PC-3 (cell line): ENCODE data around the gene TXNL4A. TPM values are rescaled to one million over a fixed set of nuclear protein-coding genes. Genes with fewer than 3 reads are reported as not detected.

Experiments used
- ATAC-seq: fragments of 200-7000 bp; cut with Tn5 transposase; 2 replicates; pipeline ENCODE4 v1.9.1; 2020; ENCODE audit warnings: mild to moderate bottlenecking, moderate library complexity
- BruUV-seq: library from RNA; stranded (reverse); fragments of 400-500 nt; replicated peaks from 2 replicates; lab custom pipeline; 2021; lab: Mats Ljungman, UMichigan
- CTCF ChIA-PET: fragments of 300-600 bp; sonication (Branson Sonifier 250); formaldehyde crosslinking; loops from one replicate; lab custom pipeline; 2022; ENCODE audit warnings: antibody characterized with exemption; lab: Charles Lee
- POLR2A ChIA-PET: fragments of 300-600 bp; sonication (Branson Sonifier 250); formaldehyde crosslinking; loops from one replicate; lab custom pipeline; 2022; ENCODE audit warnings: antibody characterized with exemption; ENCODE audit not compliant: unreplicated experiment; lab: Charles Lee
- DNase-seq: peaks from one replicate; pipeline ENCODE4 v3.0.0-alpha.2; 2015
- H2AFZ ChIP-seq: fragments of 300-600 bp; sonication (generic); 2 replicates; pipeline ENCODE4 v1.6.0; 2016; ENCODE audit warnings: antibody characterized with exemption, low read length
- H3F3A ChIP-seq: fragments of 300-600 bp; sonication (generic); one replicate; pipeline ENCODE4 v1.6.0; 2017; ENCODE audit warnings: antibody characterized with exemption, low read length, control low read depth, mild to moderate bottlenecking; ENCODE audit not compliant: unreplicated experiment
- H3K27ac ChIP-seq: fragments of 300-600 bp; sonication (generic); 2 replicates; pipeline ENCODE4 v1.5.1; 2016; ENCODE audit warnings: mild to moderate bottlenecking, low read length
- H3K27me3 ChIP-seq: fragments of 300-600 bp; sonication (generic); 2 replicates; pipeline ENCODE4 v1.6.1; 2016; ENCODE audit warnings: low read length, mixed read lengths
- H3K36me3 ChIP-seq: fragments of 300-600 bp; sonication (generic); 2 replicates; pipeline ENCODE4 v1.6.1; 2016; ENCODE audit warnings: low read depth, mixed run types, low read length, mixed read lengths
- H3K4me1 ChIP-seq: fragments of 300-600 bp; sonication (generic); 2 replicates; pipeline ENCODE4 v1.5.1; 2016; ENCODE audit warnings: low read length; ENCODE audit not compliant: insufficient read depth
- H3K4me2 ChIP-seq: fragments of 300-600 bp; sonication (generic); 2 replicates; pipeline ENCODE4 v1.6.0; 2016; ENCODE audit warnings: low read length
- H3K4me3 ChIP-seq: fragments of 300-600 bp; sonication (generic); 2 replicates; pipeline ENCODE4 v1.5.1; 2016; ENCODE audit warnings: mild to moderate bottlenecking, low read length, mixed read lengths
- H3K79me2 ChIP-seq: fragments of 300-600 bp; sonication (generic); 2 replicates; pipeline ENCODE4 v1.6.1; 2017; ENCODE audit warnings: low read length, mixed read lengths
- H3K9ac ChIP-seq: fragments of 300-600 bp; sonication (generic); 2 replicates; pipeline ENCODE4 v1.6.0; 2016; ENCODE audit warnings: mild to moderate bottlenecking, low read length
- H3K9me2 ChIP-seq: fragments of 300-600 bp; sonication (generic); replicated peaks from 2 replicates; pipeline ENCODE4 v1.6.1; 2016; ENCODE audit warnings: mixed run types, low read length, mixed read lengths
- H3K9me3 ChIP-seq: fragments of 300-600 bp; sonication (generic); 2 replicates; pipeline ENCODE4 v1.6.1; 2016; ENCODE audit warnings: low read length, mixed read lengths
- H4K20me1 ChIP-seq: fragments of 300-600 bp; sonication (generic); 2 replicates; pipeline ENCODE4 v1.6.1; 2016; ENCODE audit warnings: low read length, mixed read lengths
- CTCF ChIP-seq: fragments of 300-600 bp; sonication (generic); conservative IDR thresholded peaks from 2 replicates; pipeline ENCODE4 v1.5.1; 2017; ENCODE audit warnings: antibody characterized with exemption, low read depth, mild to moderate bottlenecking, low read length
- EZH2 ChIP-seq: fragments of 300-600 bp; sonication (generic); IDR thresholded peaks from one replicate; pipeline ENCODE4 v1.6.1; 2017; ENCODE audit warnings: antibody characterized with exemption, mild to moderate bottlenecking, low read length; ENCODE audit not compliant: unreplicated experiment
- EZH2phosphoT487 ChIP-seq: fragments of 300-600 bp; sonication (generic); IDR thresholded peaks from 2 replicates; pipeline ENCODE4 v1.6.1; 2018; ENCODE audit warnings: mild to moderate bottlenecking, antibody characterized with exemption, low read length, borderline replicate concordance
- intact Hi-C: fragments of 100-400 bp; cut with micrococcal nuclease; formaldehyde crosslinking; loops from 2 replicates; pipeline ENCODE4 v1.9.0; 2023
- total RNA-seq: library from RNA; depleted of rRNA; stranded (reverse); fragments of >200 nt; gene quantifications from 2 replicates; pipeline ENCODE4 v1.2.3, GENCODE V29; 2014; rRNA removed

The TXNL4A gene
- total RNA-seq, 1 experiment from 2014 or later: 159 TPM

GRCh38 chr18:79922971-79923411, 65.4 kb downstream of the TXNL4A start:
- Histone ChIP-seq H3K27ac (no peak overlapping the region), H3K9ac (no peak overlapping the region), H3K9me3 (no peaks in the 10 kb centered on the region), H2AFZ (no peak overlapping the region), H3K36me3 (0 out of 2 replicates have a peak, but pooled peaks cover 12% of the 10 kb centered on the region), H3K27me3 (no peaks in the 10 kb centered on the region), H3K4me1 (no peaks in the 10 kb centered on the region), H4K20me1 (no peaks in the 10 kb centered on the region), H3K9me2 (no peaks in the 10 kb centered on the region), H3F3A (no peaks in the 10 kb centered on the region), H3K79me2 (no peaks in the 10 kb centered on the region), H3K4me3 (no peak overlapping the region), H3K4me2 (no peak overlapping the region)
- ATAC-seq: no peak
- POLR2A ChIA-PET: no interaction called here
- intact Hi-C loops: no loop called here
- TF ChIP-seq EZH2phosphoT487 (no peak), CTCF (no peak), EZH2 (no peak)
- BruUV-seq: no TSS peak
- DNase-seq: no peak
- CTCF ChIA-PET: no interaction called here

GRCh38 chr18:79921984-79922965, 66.1 kb downstream of the TXNL4A start:
- H3K9me2 ChIP-seq: no peaks in the 10 kb centered on the region
- H3K9me3 ChIP-seq: no peaks in the 10 kb centered on the region
- no peak overlapping the region for H3K9ac ChIP-seq
- intact Hi-C loops: no loop called here
- ChIA-PET POLR2A (no interaction called here), CTCF (no interaction called here)
- no peak overlapping the region for H3K27ac ChIP-seq
- no peaks in the 10 kb centered on the region for H3K4me1 ChIP-seq
- BruUV-seq: no TSS peak
- no peak overlapping the region for H2AFZ ChIP-seq
- no peaks in the 10 kb centered on the region for H4K20me1 ChIP-seq
- ATAC-seq: no peak
- H3K4me2 ChIP-seq: no peak overlapping the region
- H3K79me2 ChIP-seq: no peaks in the 10 kb centered on the region
- no peaks in the 10 kb centered on the region for H3F3A ChIP-seq
- 0 out of 2 replicates have a peak, but pooled peaks cover 12% of the 10 kb centered on the region for H3K36me3 ChIP-seq
- no peaks in the 10 kb centered on the region for H3K27me3 ChIP-seq
- TF ChIP-seq EZH2 (no peak), CTCF (no peak)
- H3K4me3 ChIP-seq: no peak overlapping the region
- DNase-seq: no peak

Other genes starting within 250 kb of the TXNL4A start
- gene KCNG2, start 190.6 kb downstream of the TXNL4A start, total RNA-seq: not detected in 2 replicates
- 52.8 and 66.9 TPM in 2 replicates for gene SLC66A2, start 36.9 kb downstream of the TXNL4A start, total RNA-seq
- gene HSBP1L1, start 23.9 kb downstream of the TXNL4A start, total RNA-seq: 45.7 and 56.8 TPM in 2 replicates
- gene RBFA, start 45.9 kb upstream of the TXNL4A start, total RNA-seq: 38.9 and 50.7 TPM in 2 replicates
- gene ADNP2, start 120.7 kb upstream of the TXNL4A start, total RNA-seq: 23.2 and 25.2 TPM in 2 replicates